ENCODE results near the gene BIRC6. TPM values are rescaled to one million over a fixed set of nuclear protein-coding genes. Genes with fewer than 3 reads are reported as not detected.
"Not testable (repeated sequence)": the region's sequence is repeated elsewhere in the genome, so short reads cannot be mapped to it uniquely, and the experiment has no call there.

The BIRC6 gene
- total RNA-seq, 5 donors from 2014 or later (not counting 1 experiment from before 2014, with no cell fraction given) = 106 to 179 (median 121) TPM

DNA sequence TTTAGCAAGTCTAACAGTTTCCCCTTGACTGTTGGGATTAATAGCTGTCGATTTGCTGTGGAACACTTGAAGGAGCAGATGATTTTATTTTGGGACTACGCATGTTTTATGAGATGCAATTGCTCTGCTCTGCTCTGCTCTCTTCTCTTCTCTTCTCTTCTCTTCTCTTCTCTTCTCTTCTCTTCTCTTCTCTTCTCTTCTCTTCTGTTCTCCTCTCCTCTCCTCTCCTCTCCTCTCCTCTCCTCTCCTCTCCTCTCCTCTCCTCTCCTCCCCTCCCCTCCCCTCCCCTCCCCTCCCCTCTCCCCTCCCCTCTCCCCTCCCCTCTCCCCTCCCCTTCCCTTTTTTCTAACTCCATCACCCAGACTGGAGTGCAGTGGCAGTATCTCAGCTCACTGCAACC lies 104.0 kb downstream of the BIRC6 start:
- CTCF ChIA-PET = interaction anchor here in 1 of 2 donors (1.1 kb wide), 1 partner anchor 20 kb away, joined by 3 read pairs; no protein-coding TSS in a partner anchor
- H3K9me3 ChIP-seq; ATAC-seq (replicated peaks in 1 of 4); H3K27me3 ChIP-seq (replicated peaks in 1 of 2; ENCODE audit: control insufficient read depth in 2 of 2, extremely low read depth in 1 of 2, insufficient read depth in 2 of 2, low read length in 1 of 2); H3K4me3 Mint-ChIP-seq; H3K4me1 ChIP-seq (ENCODE audit: control insufficient read depth in 1 of 2, extremely low read depth in 1 of 2, insufficient read depth in 2 of 2, low read length in 2 of 2); H3K27ac Mint-ChIP-seq; H3K4me3 ChIP-seq (ENCODE audit: control insufficient read depth in 1 of 2, extremely low read depth in 1 of 2, low read length in 1 of 2); POLR2A ChIA-PET; DNase-seq; H3K27ac ChIP-seq (ENCODE audit: low read length); H3K27me3 Mint-ChIP-seq; H3K9me3 Mint-ChIP-seq: not testable (repeated sequence)
- H3K36me3 ChIP-seq (ENCODE audit: control insufficient read depth in 2 of 2, extremely low read depth in 1 of 2, insufficient read depth in 1 of 2, low read length in 1 of 2) = peaks cover 0 to 22% of the 10 kb centered on the region in 2 donors
- WGBS (ENCODE audit: insufficient coverage) = no CpG with 5 or more reads among the region's 2 CpGs
- peaks cover 47% of the 10 kb centered on the region for H3K36me3 Mint-ChIP-seq
- H3K4me1 Mint-ChIP-seq = peaks cover 6 to 19% (median 17%) of the 10 kb centered on the region in 3 donors

DNA sequence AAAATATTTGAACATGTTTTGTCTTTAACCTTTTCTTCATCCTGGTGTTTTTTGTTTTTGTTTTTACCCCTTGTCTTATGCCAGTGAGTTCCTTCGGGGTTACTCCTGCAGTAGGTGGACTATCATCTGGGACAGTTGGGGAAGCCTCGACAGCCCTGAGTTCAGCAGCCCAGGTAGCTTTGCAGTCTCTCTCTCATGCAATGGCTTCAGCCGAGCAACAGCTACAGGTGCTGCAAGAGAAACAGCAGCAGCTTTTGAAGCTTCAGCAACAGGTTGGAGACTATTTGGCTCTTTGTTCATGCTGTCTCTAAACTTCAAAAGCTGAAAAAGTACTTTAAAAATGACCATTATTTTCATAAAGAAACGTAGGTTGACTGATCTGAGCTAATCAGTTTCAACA lies 106.3 kb downstream of the BIRC6 start:
- Mint-ChIP-seq H3K27me3 (no peaks in the 10 kb centered on the region), H3K9me3 (no peaks in the 10 kb centered on the region), H3K4me3 (no peak overlapping the region), H3K27ac (no peak overlapping the region), H3K4me1 (peaks cover 6 to 10% (median 7%) of the 10 kb centered on the region in 3 donors), H3K36me3 (peaks cover 48% of the 10 kb centered on the region)
- Histone ChIP-seq H3K4me1 (ENCODE audit: control insufficient read depth in 1 of 2, extremely low read depth in 1 of 2, insufficient read depth in 2 of 2, low read length in 2 of 2) (no peaks in the 10 kb centered on the region), H3K27me3 (replicated peaks in 1 of 2; ENCODE audit: control insufficient read depth in 2 of 2, extremely low read depth in 1 of 2, insufficient read depth in 2 of 2, low read length in 1 of 2) (no peaks in the 10 kb centered on the region), H3K27ac (ENCODE audit: low read length) (no peak overlapping the region), H3K9me3 (no peaks in the 10 kb centered on the region), H3K36me3 (ENCODE audit: control insufficient read depth in 2 of 2, extremely low read depth in 1 of 2, insufficient read depth in 1 of 2, low read length in 1 of 2) (peaks cover 0 to 40% of the 10 kb centered on the region in 2 donors), H3K4me3 (ENCODE audit: control insufficient read depth in 1 of 2, extremely low read depth in 1 of 2, low read length in 1 of 2) (no peak overlapping the region)
- 93% methylated on average over 3 of the region's 4 CpGs for WGBS (ENCODE audit: insufficient coverage)
- ATAC-seq (replicated peaks in 1 of 4) = no peak
- POLR2A ChIA-PET = no interaction called here
- no peak for DNase-seq
- CTCF ChIA-PET = interaction anchor here (0.6 kb wide), 2 partner anchors 10 to 72 kb away, joined by 5 to 6 read pairs; no protein-coding TSS in a partner anchor

DNA sequence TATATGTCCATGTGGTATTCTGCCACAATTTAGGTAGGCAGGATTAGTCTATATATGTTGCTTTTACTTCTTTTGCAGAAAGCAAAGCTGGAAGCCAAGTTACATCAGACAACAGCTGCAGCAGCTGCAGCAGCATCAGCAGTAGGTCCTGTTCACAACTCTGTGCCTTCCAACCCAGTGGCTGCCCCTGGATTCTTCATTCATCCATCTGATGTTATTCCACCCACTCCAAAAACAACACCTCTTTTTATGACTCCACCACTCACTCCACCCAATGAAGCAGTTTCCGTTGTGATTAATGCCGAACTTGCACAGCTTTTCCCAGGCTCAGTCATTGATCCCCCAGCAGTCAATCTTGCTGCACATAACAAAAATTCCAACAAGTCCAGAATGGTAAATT lies 107.6 kb downstream of the BIRC6 start:
- H3K36me3 ChIP-seq (ENCODE audit: control insufficient read depth in 2 of 2, extremely low read depth in 1 of 2, insufficient read depth in 1 of 2, low read length in 1 of 2) = peaks cover 0 to 52% of the 10 kb centered on the region in 2 donors
- H3K9me3 ChIP-seq = no peaks in the 10 kb centered on the region
- H3K27ac ChIP-seq (ENCODE audit: low read length) = no peak overlapping the region
- no peaks in the 10 kb centered on the region for H3K27me3 ChIP-seq (replicated peaks in 1 of 2; ENCODE audit: control insufficient read depth in 2 of 2, extremely low read depth in 1 of 2, insufficient read depth in 2 of 2, low read length in 1 of 2)
- no peaks in the 10 kb centered on the region for H3K9me3 Mint-ChIP-seq
- ChIA-PET CTCF (no interaction called here), POLR2A (no interaction called here)
- no peak overlapping the region for H3K4me3 Mint-ChIP-seq
- no peak overlapping the region for H3K4me3 ChIP-seq (ENCODE audit: control insufficient read depth in 1 of 2, extremely low read depth in 1 of 2, low read length in 1 of 2)
- ATAC-seq (replicated peaks in 1 of 4) = no peak
- DNase-seq = no peak
- H3K27me3 Mint-ChIP-seq = no peaks in the 10 kb centered on the region
- peak overlapping the region in 1 of 2 donors; percentile 49 for H3K27ac Mint-ChIP-seq
- WGBS (ENCODE audit: insufficient coverage) = no CpG with 5 or more reads among the region's 2 CpGs
- no peaks in the 10 kb centered on the region for H3K4me1 ChIP-seq (ENCODE audit: control insufficient read depth in 1 of 2, extremely low read depth in 1 of 2, insufficient read depth in 2 of 2, low read length in 2 of 2)
- H3K4me1 Mint-ChIP-seq = peaks cover under 1 to 3% (median 2%) of the 10 kb centered on the region in 3 donors
- H3K36me3 Mint-ChIP-seq = peaks cover 47% of the 10 kb centered on the region

DNA sequence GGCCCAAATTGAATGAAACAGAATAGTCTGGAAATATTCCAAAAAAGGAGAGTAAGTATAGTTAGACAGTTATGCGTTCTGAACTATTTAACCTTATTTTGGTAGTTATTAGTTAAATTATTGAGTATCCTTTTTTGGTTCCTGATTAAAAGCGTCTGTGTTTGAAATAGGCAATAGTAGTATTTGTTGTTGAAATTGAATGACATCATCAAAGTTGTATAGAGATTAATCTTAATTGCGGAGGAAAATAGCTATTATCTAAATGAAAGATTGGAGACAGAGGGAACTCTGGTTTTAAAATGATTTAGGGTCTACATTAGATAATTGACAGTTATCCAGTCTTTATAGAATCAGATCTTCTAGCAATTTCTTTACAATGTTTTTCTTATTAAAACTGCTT lies 115.8 kb downstream of the BIRC6 start:
- Mint-ChIP-seq H3K36me3 (peaks cover 46% of the 10 kb centered on the region), H3K4me3 (no peak overlapping the region), H3K4me1 (no peaks in the 10 kb centered on the region), H3K27me3 (no peaks in the 10 kb centered on the region), H3K27ac (no peak overlapping the region), H3K9me3 (no peaks in the 10 kb centered on the region)
- no peak overlapping the region for H3K27ac ChIP-seq (ENCODE audit: low read length)
- WGBS (ENCODE audit: insufficient coverage) = no CpG with 5 or more reads among the region's 3 CpGs
- H3K4me3 ChIP-seq (ENCODE audit: control insufficient read depth in 1 of 2, extremely low read depth in 1 of 2, low read length in 1 of 2) = no peak overlapping the region
- H3K4me1 ChIP-seq (ENCODE audit: control insufficient read depth in 1 of 2, extremely low read depth in 1 of 2, insufficient read depth in 2 of 2, low read length in 2 of 2) = no peaks in the 10 kb centered on the region
- POLR2A ChIA-PET = no interaction called here
- no peak for DNase-seq
- H3K9me3 ChIP-seq = no peaks in the 10 kb centered on the region
- H3K36me3 ChIP-seq (ENCODE audit: control insufficient read depth in 2 of 2, extremely low read depth in 1 of 2, insufficient read depth in 1 of 2, low read length in 1 of 2) = peaks cover 0 to 59% of the 10 kb centered on the region in 2 donors
- CTCF ChIA-PET = no interaction called here
- H3K27me3 ChIP-seq (replicated peaks in 1 of 2; ENCODE audit: control insufficient read depth in 2 of 2, extremely low read depth in 1 of 2, insufficient read depth in 2 of 2, low read length in 1 of 2) = no peaks in the 10 kb centered on the region
- no peak for ATAC-seq (replicated peaks in 1 of 4)

DNA sequence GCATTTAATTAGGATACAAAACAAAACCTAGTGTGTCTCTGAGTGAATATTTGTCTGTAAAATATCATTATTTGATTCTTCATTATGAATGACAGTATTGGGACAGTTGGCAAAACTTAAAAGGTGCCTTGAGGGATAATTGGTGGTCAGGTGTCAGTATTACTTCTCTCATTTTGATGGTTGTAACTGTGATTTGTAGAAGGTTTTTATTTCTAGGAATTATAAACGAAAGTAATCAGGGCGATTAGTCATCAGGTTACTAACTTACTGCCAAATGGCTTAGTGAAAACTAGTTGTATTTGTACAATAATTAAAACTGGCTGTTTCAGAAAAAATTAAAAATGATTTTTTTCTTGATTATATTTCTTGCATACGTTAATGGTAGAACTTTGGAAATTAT lies 117.6 kb downstream of the BIRC6 start:
- H3K4me1 Mint-ChIP-seq = no peaks in the 10 kb centered on the region
- no peak overlapping the region for H3K4me3 Mint-ChIP-seq
- H3K27ac Mint-ChIP-seq = no peak overlapping the region
- no peaks in the 10 kb centered on the region for H3K9me3 ChIP-seq
- no peaks in the 10 kb centered on the region for H3K4me1 ChIP-seq (ENCODE audit: control insufficient read depth in 1 of 2, extremely low read depth in 1 of 2, insufficient read depth in 2 of 2, low read length in 2 of 2)
- POLR2A ChIA-PET = no interaction called here
- CTCF ChIA-PET = no interaction called here
- no peaks in the 10 kb centered on the region for H3K27me3 ChIP-seq (replicated peaks in 1 of 2; ENCODE audit: control insufficient read depth in 2 of 2, extremely low read depth in 1 of 2, insufficient read depth in 2 of 2, low read length in 1 of 2)
- H3K36me3 Mint-ChIP-seq = peaks cover 41% of the 10 kb centered on the region
- no peak for DNase-seq
- H3K27me3 Mint-ChIP-seq = no peaks in the 10 kb centered on the region
- no peaks in the 10 kb centered on the region for H3K9me3 Mint-ChIP-seq
- no CpG with 5 or more reads among the region's 3 CpGs for WGBS (ENCODE audit: insufficient coverage)
- H3K27ac ChIP-seq (ENCODE audit: low read length) = no peak overlapping the region
- ATAC-seq (replicated peaks in 1 of 4) = no peak
- no peak overlapping the region for H3K4me3 ChIP-seq (ENCODE audit: control insufficient read depth in 1 of 2, extremely low read depth in 1 of 2, low read length in 1 of 2)
- H3K36me3 ChIP-seq (ENCODE audit: control insufficient read depth in 2 of 2, extremely low read depth in 1 of 2, insufficient read depth in 1 of 2, low read length in 1 of 2) = peaks cover 0 to 57% of the 10 kb centered on the region in 2 donors

DNA sequence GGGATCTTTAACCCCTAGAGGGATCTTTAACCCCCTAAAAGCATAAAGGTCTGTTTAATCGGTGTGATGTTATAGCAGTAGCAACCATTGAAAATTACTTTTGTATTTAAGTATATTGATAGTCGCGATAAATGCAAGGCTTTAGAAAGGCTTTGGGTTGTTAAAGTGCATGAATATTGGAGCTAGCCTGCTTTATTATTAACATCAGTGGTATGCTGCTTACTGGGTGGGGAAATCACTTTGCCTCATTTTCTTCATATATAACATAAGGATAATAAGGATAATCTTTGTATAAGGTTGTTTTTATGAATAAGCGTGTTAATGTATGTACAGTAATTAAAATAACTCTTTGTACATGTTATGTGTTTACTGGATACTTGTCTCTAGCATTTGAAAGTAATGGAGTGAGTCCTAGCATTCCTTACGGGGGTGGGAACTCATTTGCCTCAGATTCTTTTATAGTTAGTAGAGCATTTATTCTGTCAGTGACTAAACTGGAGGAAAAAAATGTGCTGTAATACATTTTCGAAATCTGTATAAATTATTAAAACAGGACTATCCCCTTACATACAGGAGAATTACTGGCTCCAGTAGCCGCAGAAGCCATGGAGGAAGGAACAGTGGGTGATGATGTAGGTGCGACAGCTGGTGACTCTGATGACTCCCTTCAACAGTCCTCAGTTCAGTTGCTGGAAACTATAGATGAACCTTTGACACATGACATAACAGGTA lies 122.2 kb downstream of the BIRC6 start:
- ChIA-PET POLR2A (no interaction called here), CTCF (no interaction called here)
- H3K4me3 ChIP-seq (ENCODE audit: control insufficient read depth in 1 of 2, extremely low read depth in 1 of 2, low read length in 1 of 2) = no peak overlapping the region
- Mint-ChIP-seq H3K36me3 (peaks cover 44% of the 10 kb centered on the region), H3K4me1 (no peaks in the 10 kb centered on the region), H3K27ac (no peak overlapping the region), H3K9me3 (no peaks in the 10 kb centered on the region), H3K27me3 (no peaks in the 10 kb centered on the region), H3K4me3 (no peak overlapping the region)
- DNase-seq (no peak), ATAC-seq (replicated peaks in 1 of 4) (no peak)
- H3K4me1 ChIP-seq (ENCODE audit: control insufficient read depth in 1 of 2, extremely low read depth in 1 of 2, insufficient read depth in 2 of 2, low read length in 2 of 2) = no peaks in the 10 kb centered on the region
- no peaks in the 10 kb centered on the region for H3K9me3 ChIP-seq
- no peak overlapping the region for H3K27ac ChIP-seq (ENCODE audit: low read length)
- H3K27me3 ChIP-seq (replicated peaks in 1 of 2; ENCODE audit: control insufficient read depth in 2 of 2, extremely low read depth in 1 of 2, insufficient read depth in 2 of 2, low read length in 1 of 2) = no peaks in the 10 kb centered on the region
- H3K36me3 ChIP-seq (ENCODE audit: control insufficient read depth in 2 of 2, extremely low read depth in 1 of 2, insufficient read depth in 1 of 2, low read length in 1 of 2) = peaks cover 0 to 62% of the 10 kb centered on the region in 2 donors
- no CpG with 5 or more reads among the region's 8 CpGs for WGBS (ENCODE audit: insufficient coverage)
